Heart left ventricle (tissue), 16 donors: Measurements from ENCODE around the gene EPHB1. TPM values are rescaled to one million over a fixed set of nuclear protein-coding genes. Genes with fewer than 3 reads are reported as not detected.
A peak's percentile ranks its signal among the peaks of the same experiment; 100 is the strongest.

Experiments
- ATAC-seq, 4 donors: fragments of 200-7000 bp; cut with Tn5 transposase; one replicate each; pipeline ENCODE4 v1.9.1; 2020 to 2022; ENCODE audit warnings: moderate library complexity in 4 of 4, mild to moderate bottlenecking in 3 of 4, moderate number of reproducible peaks in 1 of 4
- DNase-seq, 5 donors: peaks; one replicate each; pipeline ENCODE4 v3.0.0-alpha.2; 2020
- H3K27ac ChIP-seq, 12 donors: fragments of 200-600 bp; sonication (generic) in 4 of 12; one replicate each; pipeline versions ENCODE4 v1.5.0 to v1.8.0; 2016 to 2022; ENCODE audit warnings: mild to moderate bottlenecking in 2 of 12
- H3K27me3 ChIP-seq, 9 donors: fragments of 200-600 bp; sonication (generic) in 2 of 9; one replicate each; pipeline versions ENCODE4 v1.5.1 to v1.8.0; 2016 to 2022; ENCODE audit warnings: mild to moderate bottlenecking in 3 of 9
- H3K36me3 ChIP-seq, 9 donors: fragments of 200-600 bp; sonication (generic) in 2 of 9; one replicate each; pipeline versions ENCODE4 v1.5.0 to v1.8.0; 2018 to 2022; ENCODE audit warnings: mild to moderate bottlenecking in 2 of 9
- H3K4me1 ChIP-seq, 12 donors: fragments of 200-600 bp; sonication (generic) in 4 of 12; one replicate each; pipeline versions ENCODE4 v1.5.0 to v1.8.0; 2016 to 2022; ENCODE audit warnings: mild to moderate bottlenecking in 3 of 12
- H3K4me3 ChIP-seq, 12 donors: fragments of 200-600 bp; sonication (generic) in 4 of 12; one replicate each; pipeline versions ENCODE4 v1.5.0 to v1.8.0; 2017 to 2022; ENCODE audit warnings: mild to moderate bottlenecking in 9 of 12, moderate library complexity in 4 of 12
- H3K9me3 ChIP-seq, 12 donors: fragments of 200-600 bp; sonication (generic) in 4 of 12; one replicate each; pipeline versions ENCODE4 v1.5.0 to v1.8.0; 2016 to 2022; ENCODE audit warnings: mild to moderate bottlenecking in 1 of 12
- POLR2A ChIP-seq, 2 donors: fragments of 450-650 bp; IDR thresholded peaks; one replicate each; pipeline ENCODE4 v1.6.1; 2017; ENCODE audit warnings: antibody characterized with exemption in 2 of 2, mild to moderate bottlenecking in 2 of 2, moderate library complexity in 2 of 2
- WGBS, 4 donors: extraction: QIAGEN DNeasy Blood & Tissue Kit in 2 of 4; methylation state at CpG; one replicate each; pipeline versions ENCODE4 v1.1.5 to v1.1.7; 2013 to 2018; 5-methylcytosine and 5-hydroxymethylcytosine counted together
- intact Hi-C, 10 donors: fragments of 100-400 bp; cut with DNase I; formaldehyde crosslinking; loops; one replicate each; pipeline versions ENCODE4 v1.11.1 to v1.14.2; 2022
- polyA plus RNA-seq, 2 donors: library from polyadenylated mRNA; stranded (reverse); fragments of 200-250 nt; gene quantifications; one replicate each; pipeline ENCODE4 v1.2.3, GENCODE V29; 2013
- total RNA-seq, 9 donors: library from RNA; depleted of rRNA in 2 of 9; stranded (reverse); fragments of >200 nt in 2 of 9; fragmentation: NEBNext Ultra II Directional in 3 of 9; extraction: Animal tissue kit (Norgen Biotek cat#: 25700) in 3 of 9; gene quantifications; one replicate each; pipeline versions ENCODE4 v1.1.0 to v1.2.4, GENCODE V29; 2016 to 2023
- TF ChIP-seq, protein P1 (sequence below), 12 donors: fragments of 200-600 bp; sonication (generic) in 4 of 12; IDR thresholded peaks; one replicate each; pipeline versions ENCODE4 v1.5.0 to v1.8.0; 2018 to 2022; ENCODE audit warnings: antibody characterized with exemption in 12 of 12, mild to moderate bottlenecking in 5 of 12
- donor health status: ischemic (EF 13 %, LVEDD 7.1; RV severe dilation, severe dysfunction).
- donor health status: healthy with polysubstance abuse.
- donor health status: DM: no; HTN: yes; CAD: no.
- donor health status: DM: no; HTN: no; CAD: no.
- donor health status: ischemic (EF 25% LVEDD 6.9; RV normal size, moderate dysfunction).
- donor health status: ischemic (EF 25% LVEDD 5.7; RV mildly dilated, moderate dysfunction).
- donor health status: healthy.
- donor health status: DM: yes; HTN: yes; CAD: no.
- donor health status: ischemic (EF 35%, LVEDD 5.7; RV mildly dilated, moderate dysfunction).
- donor health status: nonischemic (EF 11% LVEDD 7.7; RV severe dilation, severe dysfunction).
- donor health status: DM: yes; HTN: yes; CAD: no.
- donor health status: PGD.
- donor health status: ischemic (EF 29% LVEDD 5.4; RV normal size, mild dysfunction).
- donor health status: nonischemic (EF 23%, LVEDD 6.1; RV moderate dilation, normal function).

Gene EPHB1
- total and polyA plus RNA-seq, 11 donors, result 0.31 to 2.2 (median 1.1) TPM

DNA sequence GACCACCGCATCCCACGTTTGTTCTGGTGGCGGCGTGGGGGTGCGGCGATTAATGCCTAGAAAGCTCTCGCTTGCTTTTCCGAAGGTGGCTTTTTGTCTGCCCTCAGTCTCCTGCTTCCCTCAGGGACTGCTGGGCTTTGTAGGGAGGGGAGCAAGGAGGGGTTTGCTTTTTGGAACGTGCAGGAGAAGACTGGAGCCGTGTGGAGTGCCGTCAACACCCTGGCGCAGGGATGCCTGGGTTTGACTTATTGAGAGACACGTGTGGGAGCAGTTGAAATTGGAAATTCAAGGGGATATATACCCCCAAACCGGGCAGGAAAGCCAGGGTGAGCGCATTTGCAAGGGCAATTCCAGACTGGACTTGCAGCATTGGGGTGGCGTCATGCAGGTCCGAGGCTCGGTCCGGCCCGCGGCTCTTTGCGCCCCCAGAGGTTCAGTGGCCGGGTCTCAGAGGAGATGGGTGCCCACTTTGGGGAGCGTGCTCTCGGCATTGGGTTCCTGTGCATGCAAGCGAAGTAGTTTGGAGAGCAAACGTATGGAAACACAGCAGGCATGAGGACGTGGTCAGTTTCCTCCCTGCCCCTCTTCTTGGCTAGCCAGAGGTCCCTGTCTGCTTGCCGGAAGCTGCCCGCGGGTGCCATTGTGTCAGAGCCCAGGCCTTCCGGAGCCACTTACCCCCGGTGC is 2.1 kb downstream of the EPHB1 start:
- no peaks in the 10 kb centered on the region for H3K9me3 ChIP-seq
- DNase-seq, result no peak
- TF ChIP-seq POLR2A (IDR thresholded peaks at IDR 0.05), result no peak
- TF ChIP-seq, protein P1, sequence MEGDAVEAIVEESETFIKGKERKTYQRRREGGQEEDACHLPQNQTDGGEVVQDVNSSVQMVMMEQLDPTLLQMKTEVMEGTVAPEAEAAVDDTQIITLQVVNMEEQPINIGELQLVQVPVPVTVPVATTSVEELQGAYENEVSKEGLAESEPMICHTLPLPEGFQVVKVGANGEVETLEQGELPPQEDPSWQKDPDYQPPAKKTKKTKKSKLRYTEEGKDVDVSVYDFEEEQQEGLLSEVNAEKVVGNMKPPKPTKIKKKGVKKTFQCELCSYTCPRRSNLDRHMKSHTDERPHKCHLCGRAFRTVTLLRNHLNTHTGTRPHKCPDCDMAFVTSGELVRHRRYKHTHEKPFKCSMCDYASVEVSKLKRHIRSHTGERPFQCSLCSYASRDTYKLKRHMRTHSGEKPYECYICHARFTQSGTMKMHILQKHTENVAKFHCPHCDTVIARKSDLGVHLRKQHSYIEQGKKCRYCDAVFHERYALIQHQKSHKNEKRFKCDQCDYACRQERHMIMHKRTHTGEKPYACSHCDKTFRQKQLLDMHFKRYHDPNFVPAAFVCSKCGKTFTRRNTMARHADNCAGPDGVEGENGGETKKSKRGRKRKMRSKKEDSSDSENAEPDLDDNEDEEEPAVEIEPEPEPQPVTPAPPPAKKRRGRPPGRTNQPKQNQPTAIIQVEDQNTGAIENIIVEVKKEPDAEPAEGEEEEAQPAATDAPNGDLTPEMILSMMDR (IDR thresholded peaks at IDR 0.05), result no peak
- intact Hi-C loops, result loop anchor here in 8 of 10 donors (2.0 to 10.0 kb wide), 9 partner anchors 428 to 1248 kb away; no protein-coding TSS in a partner anchor
- peaks cover 8 to 44% (median 28%) of the 10 kb centered on the region in 9 donors for H3K27me3 ChIP-seq
- H3K27ac ChIP-seq, result peak overlapping the region in 1 of 12 donors; percentile 78
- H3K4me1 ChIP-seq, result peaks cover 0 to 28% (median 16%) of the 10 kb centered on the region in 12 donors
- WGBS, 4 donors, result 6 to 8% (median 7%) methylated on average over 26 to 33 of the region's 33 CpGs
- ATAC-seq, result no peak
- no peaks in the 10 kb centered on the region for H3K36me3 ChIP-seq
- peak overlapping the region; percentile 5 to 76 (median 56) for H3K4me3 ChIP-seq

DNA sequence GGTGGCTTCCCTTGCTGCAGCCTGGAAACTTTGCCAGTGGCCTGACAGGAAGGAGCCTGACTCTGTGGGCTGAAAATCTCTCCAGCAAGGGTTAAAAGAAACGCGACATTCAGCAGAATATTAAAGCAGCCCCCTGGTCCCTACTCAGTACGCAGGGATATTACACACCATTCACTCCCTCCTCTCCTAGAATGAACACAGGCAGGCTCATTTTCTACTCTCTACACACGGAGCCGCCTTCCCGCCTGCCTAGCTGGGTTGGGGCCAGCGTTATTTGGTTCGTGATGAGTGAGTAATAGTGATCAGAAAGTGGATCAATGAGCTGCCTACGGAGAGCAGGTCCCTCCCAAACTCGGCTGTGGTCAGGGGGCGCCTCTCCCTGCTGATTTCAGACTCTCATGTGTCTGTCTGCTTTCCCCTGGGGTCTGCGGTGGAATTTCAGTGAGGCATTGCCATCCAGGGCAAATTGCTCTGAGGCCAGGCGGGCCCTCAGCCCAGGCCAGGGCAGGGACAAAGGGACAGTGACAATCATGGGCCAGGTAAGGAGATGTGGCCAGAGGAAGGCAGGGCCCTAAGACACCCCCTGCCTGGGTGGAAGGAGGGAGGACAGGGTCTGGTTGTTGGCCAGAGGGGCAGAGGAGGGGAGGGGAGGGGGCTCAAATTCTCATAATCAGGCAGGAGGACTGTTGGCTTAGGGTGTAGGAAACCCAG is 2.8 kb downstream of the EPHB1 start:
- Histone ChIP-seq H3K4me3 (no peak overlapping the region), H3K27me3 (peaks cover 8 to 44% (median 28%) of the 10 kb centered on the region in 9 donors), H3K27ac (peak overlapping the region in 1 of 12 donors; percentile 78), H3K4me1 (peaks cover 0 to 28% (median 16%) of the 10 kb centered on the region in 12 donors), H3K36me3 (no peaks in the 10 kb centered on the region), H3K9me3 (no peaks in the 10 kb centered on the region)
- ATAC-seq, result no peak
- intact Hi-C loops, result loop anchor here in 8 of 10 donors (2.0 to 10.0 kb wide), 9 partner anchors 427 to 1247 kb away; no protein-coding TSS in a partner anchor
- no peak for DNase-seq
- TF ChIP-seq POLR2A (IDR thresholded peaks at IDR 0.05), result no peak
- TF ChIP-seq, protein P1 (IDR thresholded peaks at IDR 0.05), result no peak
- 51 to 69% (median 61%) methylated on average over 13 of the region's 13 CpGs for WGBS, 4 donors

DNA sequence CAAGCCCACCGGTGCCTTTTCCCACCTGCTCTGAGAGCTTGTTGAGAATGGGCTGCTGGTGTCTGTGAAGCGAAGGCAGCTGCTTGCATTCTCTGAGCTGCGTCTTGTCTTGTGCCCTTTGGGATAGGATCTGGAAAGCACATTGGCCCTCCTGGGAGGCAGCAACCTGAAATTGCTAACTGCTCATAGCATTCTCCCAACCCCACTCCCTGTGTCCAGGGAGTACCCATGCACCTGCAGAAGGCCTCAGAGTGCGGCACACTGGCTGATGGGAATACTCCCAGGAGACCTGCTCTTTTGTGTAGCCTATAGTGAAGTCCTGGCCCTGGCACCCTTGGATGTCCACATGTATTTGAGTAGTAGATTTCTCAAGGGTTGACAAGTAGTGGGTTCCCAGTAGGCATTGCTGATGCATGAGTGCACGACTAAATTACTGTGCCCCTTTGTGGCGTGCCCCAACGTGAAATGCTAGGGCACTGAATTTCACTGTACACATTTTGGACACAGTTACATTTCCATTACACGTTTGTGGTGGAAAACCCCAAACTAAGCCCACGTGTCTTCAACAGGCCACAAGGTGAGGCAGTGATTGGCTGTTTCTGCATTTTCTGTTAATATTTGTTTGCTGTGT is 3.7 kb downstream of the EPHB1 start:
- TF ChIP-seq, protein P1 (IDR thresholded peaks at IDR 0.05), result no peak
- TF ChIP-seq POLR2A (IDR thresholded peaks at IDR 0.05), result no peak
- no peaks in the 10 kb centered on the region for H3K36me3 ChIP-seq
- DNase-seq (no peak), ATAC-seq (no peak)
- peak overlapping the region in 1 of 12 donors; percentile 78 for H3K27ac ChIP-seq
- H3K4me1 ChIP-seq, result peaks cover 0 to 28% (median 16%) of the 10 kb centered on the region in 12 donors
- intact Hi-C loops, result loop anchor here in 8 of 10 donors (5.0 to 10.0 kb wide), 8 partner anchors 426 to 1246 kb away; no protein-coding TSS in a partner anchor
- 75 to 81% (median 81%) methylated on average over 9 of the region's 9 CpGs for WGBS, 4 donors
- no peaks in the 10 kb centered on the region for H3K9me3 ChIP-seq
- H3K27me3 ChIP-seq, result peaks cover 8 to 44% (median 28%) of the 10 kb centered on the region in 9 donors
- H3K4me3 ChIP-seq, result no peak overlapping the region
